GM12878 (cell line): ENCODE results near the gene OPCML.

Experiments used
- GATAD2B ChIP-seq: fragments of 450-650 bp; conservative IDR thresholded peaks from 2 replicates; pipeline ENCODE4 v1.6.1; 2017; ENCODE audit warnings: low read depth, mild to moderate bottlenecking, moderate library complexity
- MTA3 ChIP-seq: IDR thresholded peaks from 2 replicates; pipeline ENCODE4 v1.6.1; 2012; ENCODE audit warnings: low read length, inconsistent platforms, borderline replicate concordance
- RAD51 ChIP-seq: fragments of 450-650 bp; IDR thresholded peaks from 2 replicates; pipeline ENCODE4 v1.6.1; 2016; ENCODE audit warnings: moderate library complexity, mild to moderate bottlenecking, inconsistent platforms
- STAT3 ChIP-seq: IDR thresholded peaks from 2 replicates; pipeline ENCODE4 v1.6.1; 2011; ENCODE audit warnings: low read depth, low read length, improper control_type of control experiment
- TBL1XR1 ChIP-seq: IDR thresholded peaks from 2 replicates; pipeline ENCODE4 v1.6.1; 2012; ENCODE audit warnings: low read depth, low read length, improper control_type of control experiment
- TF ChIP-seq, protein P1 (sequence below), 3 experiments: IDR thresholded peaks in 2 of 3; conservative IDR thresholded peaks in 1 of 3; 2 replicates each; pipeline ENCODE4 v1.5.1; 2011; ENCODE audit warnings: low read depth in 3 of 3, low read length in 3 of 3, mild to moderate bottlenecking in 3 of 3, control low read depth in 2 of 3, moderate library complexity in 2 of 3, inconsistent platforms in 1 of 3, mixed read lengths in 1 of 3; ENCODE audit not compliant: control insufficient read depth in 2 of 3, insufficient read depth in 1 of 3; ENCODE audit errors: extremely low read depth in 1 of 3

DNA sequence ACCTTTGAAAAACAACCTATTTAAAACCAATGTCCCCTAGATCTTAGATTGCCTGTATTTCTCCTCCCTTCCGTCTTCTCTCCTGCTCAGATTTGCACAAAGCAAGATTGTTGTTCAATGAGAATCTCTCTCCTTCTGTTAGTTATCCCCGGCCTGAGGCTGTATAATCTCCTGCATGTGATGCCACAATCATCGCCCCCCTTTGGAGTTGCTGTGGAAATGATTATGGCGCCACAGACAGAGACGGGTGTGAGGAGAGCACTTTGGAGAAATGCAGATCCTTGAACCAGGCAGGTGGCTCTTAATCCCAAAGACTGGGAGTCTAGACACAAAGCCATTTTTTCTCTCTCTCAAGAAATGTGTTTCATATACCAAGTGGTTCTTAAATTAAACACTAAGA, 941.3 kb downstream of the OPCML start:
- TF ChIP-seq, protein P1, sequence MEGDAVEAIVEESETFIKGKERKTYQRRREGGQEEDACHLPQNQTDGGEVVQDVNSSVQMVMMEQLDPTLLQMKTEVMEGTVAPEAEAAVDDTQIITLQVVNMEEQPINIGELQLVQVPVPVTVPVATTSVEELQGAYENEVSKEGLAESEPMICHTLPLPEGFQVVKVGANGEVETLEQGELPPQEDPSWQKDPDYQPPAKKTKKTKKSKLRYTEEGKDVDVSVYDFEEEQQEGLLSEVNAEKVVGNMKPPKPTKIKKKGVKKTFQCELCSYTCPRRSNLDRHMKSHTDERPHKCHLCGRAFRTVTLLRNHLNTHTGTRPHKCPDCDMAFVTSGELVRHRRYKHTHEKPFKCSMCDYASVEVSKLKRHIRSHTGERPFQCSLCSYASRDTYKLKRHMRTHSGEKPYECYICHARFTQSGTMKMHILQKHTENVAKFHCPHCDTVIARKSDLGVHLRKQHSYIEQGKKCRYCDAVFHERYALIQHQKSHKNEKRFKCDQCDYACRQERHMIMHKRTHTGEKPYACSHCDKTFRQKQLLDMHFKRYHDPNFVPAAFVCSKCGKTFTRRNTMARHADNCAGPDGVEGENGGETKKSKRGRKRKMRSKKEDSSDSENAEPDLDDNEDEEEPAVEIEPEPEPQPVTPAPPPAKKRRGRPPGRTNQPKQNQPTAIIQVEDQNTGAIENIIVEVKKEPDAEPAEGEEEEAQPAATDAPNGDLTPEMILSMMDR (IDR thresholded peaks at IDR 0.05 in 2 of 3, conservative IDR thresholded peaks at IDR 0.05 in 1 of 3; ENCODE audit: control insufficient read depth in 2 of 3, extremely low read depth in 1 of 3, insufficient read depth in 1 of 3, low read depth in 3 of 3, low read length in 3 of 3) = no peak
- TF ChIP-seq GATAD2B (no peak), STAT3 (no peak), RAD51 (no peak), TBL1XR1 (no peak), MTA3 (no peak)
